Right renal pelvis (tissue), 4 donors: ENCODE measurements around the gene CHD6. TPM values are rescaled to one million over a fixed set of nuclear protein-coding genes. Genes with fewer than 3 reads are reported as not detected.

Experiments used
- DNase-seq, 4 donors: peaks; one replicate each; pipeline ENCODE4 v3.0.0-alpha.2; 2013; ENCODE audit warnings: low read depth in 4 of 4, low spot score in 3 of 4, missing footprints in 1 of 4
- polyA plus RNA-seq, 4 donors: library from polyadenylated mRNA; unstranded; fragments of 120-200 nt; gene quantifications; one replicate each; pipeline ENCODE4 v1.2.1, GENCODE V29; 2013; ENCODE audit not compliant: insufficient read length in 4 of 4

The CHD6 gene, protein sequence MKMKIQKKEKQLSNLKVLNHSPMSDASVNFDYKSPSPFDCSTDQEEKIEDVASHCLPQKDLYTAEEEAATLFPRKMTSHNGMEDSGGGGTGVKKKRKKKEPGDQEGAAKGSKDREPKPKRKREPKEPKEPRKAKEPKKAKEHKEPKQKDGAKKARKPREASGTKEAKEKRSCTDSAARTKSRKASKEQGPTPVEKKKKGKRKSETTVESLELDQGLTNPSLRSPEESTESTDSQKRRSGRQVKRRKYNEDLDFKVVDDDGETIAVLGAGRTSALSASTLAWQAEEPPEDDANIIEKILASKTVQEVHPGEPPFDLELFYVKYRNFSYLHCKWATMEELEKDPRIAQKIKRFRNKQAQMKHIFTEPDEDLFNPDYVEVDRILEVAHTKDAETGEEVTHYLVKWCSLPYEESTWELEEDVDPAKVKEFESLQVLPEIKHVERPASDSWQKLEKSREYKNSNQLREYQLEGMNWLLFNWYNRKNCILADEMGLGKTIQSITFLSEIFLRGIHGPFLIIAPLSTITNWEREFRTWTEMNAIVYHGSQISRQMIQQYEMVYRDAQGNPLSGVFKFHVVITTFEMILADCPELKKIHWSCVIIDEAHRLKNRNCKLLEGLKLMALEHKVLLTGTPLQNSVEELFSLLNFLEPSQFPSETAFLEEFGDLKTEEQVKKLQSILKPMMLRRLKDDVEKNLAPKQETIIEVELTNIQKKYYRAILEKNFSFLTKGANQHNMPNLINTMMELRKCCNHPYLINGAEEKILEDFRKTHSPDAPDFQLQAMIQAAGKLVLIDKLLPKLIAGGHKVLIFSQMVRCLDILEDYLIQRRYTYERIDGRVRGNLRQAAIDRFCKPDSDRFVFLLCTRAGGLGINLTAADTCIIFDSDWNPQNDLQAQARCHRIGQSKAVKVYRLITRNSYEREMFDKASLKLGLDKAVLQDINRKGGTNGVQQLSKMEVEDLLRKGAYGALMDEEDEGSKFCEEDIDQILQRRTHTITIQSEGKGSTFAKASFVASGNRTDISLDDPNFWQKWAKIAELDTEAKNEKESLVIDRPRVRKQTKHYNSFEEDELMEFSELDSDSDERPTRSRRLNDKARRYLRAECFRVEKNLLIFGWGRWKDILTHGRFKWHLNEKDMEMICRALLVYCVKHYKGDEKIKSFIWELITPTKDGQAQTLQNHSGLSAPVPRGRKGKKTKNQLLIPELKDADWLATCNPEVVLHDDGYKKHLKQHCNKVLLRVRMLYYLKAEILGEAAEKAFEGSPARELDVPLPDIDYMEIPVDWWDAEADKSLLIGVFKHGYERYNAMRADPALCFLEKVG (N-terminal part only)
- polyA plus RNA-seq, result 10 to 100 TPM; 42.6 to 52.0 (median 47.1) TPM

DNA sequence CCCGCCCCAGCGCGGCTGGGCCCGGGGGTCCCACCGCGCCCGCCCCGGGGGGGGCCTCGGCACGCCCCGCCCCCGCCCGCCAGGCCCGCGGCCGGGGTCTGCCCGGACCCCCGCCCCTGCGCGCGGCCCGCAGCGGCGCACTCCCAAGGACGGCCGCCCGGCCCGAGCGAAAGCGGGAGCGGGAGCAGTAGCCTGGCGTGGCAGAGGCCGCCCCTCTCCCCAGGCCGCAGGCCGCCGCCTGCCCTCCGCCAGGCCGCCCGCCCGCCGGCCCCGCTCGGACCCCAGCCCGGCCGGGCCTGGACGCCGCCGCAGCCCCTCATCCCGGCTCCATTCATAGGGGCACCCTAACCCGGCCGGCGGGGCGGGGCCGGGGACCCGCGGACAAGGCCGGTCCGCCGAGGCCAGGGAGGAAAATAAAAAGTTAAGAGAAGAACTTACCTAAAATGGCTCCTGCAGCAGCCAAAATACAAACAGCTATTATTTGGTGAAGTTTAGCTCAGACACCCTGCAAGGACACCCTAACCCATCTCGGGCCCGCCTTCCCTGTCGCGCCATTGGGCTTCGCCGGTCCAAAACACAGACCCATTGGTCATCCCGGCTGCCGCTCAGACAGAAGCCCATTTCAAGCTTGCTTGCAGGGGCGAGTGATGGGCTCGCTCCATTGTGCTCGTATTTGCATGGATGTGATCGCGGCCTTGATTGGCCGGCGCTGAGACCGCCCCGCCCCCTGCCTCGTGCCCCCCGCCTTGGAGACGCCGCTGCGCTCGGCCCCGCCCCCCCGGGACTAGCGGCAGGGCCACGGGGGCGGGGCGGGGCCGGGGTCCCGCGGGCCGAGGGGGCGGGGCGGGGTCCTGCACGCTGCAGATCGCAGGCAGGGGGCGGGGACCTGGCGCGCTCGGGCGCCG is at the start of gene CHD6:
TSS of gene CHD6 (minus strand) at position 476 of the 905 bp plus-strand sequence. CDS start 67,040 bp downstream, outside the sequence.
- peak; percentile 97 to 99 (median 98) for DNase-seq

DNA sequence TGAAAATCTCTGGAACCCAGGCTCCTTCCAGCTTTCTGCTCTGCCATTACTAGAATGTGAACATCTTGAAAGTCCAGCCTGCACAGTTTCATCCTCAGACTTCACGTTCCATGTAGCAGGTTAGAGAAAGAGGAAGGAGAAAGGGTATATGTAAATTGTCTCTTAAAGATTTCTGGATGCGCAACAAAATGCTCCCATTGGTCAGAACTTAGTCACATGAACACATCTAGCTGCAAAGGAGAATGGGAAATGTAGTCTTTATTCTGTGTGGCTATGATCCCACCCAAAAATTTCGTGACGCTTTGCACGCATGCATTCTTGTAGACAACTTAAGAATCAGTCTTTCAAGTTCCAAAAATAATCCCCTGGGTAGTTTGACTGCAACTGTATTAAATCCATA is 46.4 kb upstream of the CHD6 start:
- DNase-seq, result no peak

DNA sequence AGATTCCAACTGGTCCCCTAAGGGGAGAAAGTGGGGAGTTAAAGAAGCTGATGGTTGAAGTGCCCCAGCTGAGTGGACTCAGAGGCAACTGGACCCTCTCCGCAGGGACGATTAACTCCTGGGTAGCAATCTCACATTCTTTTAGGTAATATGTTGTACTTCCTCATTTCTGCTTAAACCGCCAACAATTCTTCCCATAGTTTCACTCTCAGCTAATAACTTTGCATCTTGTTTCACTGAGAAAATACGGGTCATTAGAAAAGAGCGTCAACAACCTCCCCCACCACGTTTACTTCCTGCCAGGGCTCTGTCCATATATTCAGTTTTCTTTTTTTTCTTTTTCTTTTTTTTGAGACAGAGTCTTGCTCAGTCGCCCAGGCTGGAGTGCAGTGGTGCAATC is 39.5 kb upstream of the CHD6 start:
- no peak for DNase-seq

DNA sequence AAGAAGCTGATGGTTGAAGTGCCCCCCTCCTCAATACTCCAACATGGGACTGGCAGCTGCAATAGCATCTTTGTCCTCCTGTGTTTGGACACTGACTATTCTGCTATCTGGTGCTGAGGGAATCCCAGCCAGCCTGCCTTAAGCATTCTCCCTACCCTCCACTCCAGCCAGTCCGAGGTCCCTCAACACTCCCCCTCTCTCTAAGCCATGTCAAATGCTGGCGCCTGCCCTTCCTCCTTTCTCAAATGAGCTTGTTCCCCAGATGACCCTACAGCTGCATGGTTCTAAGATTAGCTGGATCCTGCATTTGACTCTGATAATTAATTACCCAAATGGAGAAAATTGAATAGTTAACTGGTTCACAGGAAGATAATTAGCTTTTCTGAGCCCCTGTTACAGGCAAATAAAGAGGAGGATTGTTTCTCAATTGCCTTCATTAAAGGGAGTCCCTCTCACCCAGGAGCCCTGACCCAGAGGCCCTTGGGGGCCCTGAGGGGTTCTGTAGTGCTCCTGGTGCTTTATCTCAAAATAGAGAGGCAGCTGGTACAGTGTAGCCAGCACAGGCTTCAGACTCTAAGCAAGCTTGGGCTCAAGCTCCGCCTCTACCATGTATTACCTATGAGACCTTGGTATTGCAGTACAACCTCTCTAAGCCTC is 37.9 kb upstream of the CHD6 start:
- DNase-seq, result no peak

DNA sequence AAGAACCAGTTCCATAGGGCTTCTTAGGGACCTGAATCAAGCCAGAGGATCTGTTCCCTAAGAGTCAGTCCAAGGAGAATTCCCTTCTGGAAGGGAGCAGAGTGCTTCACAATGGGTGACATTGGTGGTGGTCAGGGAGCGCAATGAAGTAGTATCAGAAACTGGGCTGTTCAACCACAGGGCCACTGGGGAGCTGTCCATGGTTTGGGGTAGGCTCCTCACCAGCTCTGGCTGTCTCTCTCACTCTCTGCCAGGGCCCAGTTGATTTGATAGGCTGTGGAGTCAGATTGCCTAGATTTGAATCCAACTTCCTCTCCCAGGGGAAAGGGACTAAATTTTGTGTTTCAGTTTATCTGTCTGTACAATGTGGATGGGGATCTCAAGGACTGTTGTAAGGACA is 36.7 kb upstream of the CHD6 start:
- peak in 3 of 4 donors; percentile 21 to 28 (median 22) for DNase-seq

DNA sequence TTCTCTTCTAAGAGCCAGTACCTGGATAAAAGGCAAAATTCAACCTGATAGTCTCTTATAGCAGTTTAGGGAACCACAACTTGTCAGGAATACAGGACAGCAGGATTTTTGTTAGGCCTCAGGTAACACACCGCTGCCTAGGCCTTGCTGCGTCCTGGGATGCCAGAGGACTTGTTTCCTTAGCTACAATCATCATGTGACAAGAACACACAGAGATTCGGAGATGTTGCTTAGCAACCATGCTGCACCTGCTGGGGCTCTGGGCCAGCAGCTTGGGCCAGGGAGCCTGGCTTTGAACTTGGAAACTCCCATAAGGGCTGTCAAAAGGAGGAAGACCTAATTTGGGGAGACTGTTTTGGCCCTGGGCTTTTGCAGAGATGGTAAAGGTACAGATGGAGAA is 36.1 kb upstream of the CHD6 start:
- DNase-seq, result no peak

DNA sequence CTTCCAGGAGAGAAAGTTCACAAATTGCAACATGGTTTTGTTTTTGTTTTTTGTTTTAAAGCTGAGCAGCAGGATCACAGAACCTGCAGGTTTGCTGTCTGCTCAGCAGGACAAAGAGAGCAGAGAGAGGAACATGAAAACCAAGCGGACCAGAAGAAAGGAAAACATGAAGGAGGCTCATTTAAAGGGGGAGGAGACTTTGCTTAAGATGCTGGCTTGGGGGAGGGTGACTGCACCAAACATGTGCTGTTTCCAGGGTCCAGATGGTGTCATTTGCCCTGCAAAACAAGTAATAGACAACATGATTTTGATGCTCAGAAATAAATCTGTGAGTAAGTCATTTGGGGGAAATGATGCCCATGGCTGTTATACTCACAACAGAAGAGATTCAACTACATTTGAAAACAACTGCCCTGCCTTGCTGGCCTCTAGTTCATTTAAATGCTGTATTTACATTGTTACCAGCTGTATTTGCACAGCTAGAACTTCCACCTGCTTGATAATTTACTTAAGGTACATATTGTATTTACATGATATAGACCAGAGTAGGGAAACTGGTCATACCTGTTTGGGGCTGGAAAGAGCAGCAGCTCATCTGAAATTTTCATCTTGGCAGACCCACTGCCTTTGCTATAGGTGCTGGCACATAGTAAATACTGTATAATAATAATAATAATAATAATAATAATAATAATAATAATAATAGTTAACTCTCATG is 32.2 kb upstream of the CHD6 start:
- no peak for DNase-seq

DNA sequence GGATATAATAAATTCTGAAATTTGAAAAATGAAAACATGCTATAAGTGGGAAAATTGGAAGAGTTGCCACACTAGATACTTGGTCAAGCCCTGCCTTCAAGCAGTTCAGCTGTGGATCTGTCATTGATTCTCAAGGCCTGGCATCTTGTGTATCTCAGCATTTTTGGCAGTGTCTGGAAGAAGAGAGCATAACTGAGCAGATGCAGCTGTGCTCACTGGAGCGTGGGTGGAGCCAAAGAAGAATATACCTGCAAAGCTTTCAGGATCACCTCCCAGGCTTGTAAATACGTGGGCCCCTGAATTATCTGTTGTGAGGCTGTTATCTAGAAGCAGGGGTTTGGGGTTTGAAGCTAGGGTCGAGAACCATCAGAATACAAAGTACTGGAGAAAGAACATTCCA is 31.3 kb upstream of the CHD6 start:
- DNase-seq, result no peak

DNA sequence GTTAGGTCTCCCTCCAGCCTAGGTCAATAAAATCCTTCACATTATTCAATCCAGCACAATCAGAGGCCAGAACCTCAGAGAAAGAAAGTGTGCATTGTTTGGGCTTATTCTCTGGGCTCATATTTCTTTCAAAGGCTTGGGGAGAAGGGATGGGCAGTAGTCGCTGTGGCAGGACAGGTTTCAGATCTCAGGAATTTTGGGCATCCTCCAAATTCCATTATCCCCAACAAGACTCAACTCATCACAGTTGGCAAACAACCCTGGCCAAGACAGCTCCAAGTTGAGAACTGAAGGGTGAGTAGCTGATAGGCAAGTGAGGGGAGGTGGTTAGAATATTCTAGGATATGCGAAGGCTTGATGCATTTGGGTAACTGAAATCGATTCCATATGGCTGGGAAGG is 27.2 kb upstream of the CHD6 start:
- DNase-seq, result no peak

DNA sequence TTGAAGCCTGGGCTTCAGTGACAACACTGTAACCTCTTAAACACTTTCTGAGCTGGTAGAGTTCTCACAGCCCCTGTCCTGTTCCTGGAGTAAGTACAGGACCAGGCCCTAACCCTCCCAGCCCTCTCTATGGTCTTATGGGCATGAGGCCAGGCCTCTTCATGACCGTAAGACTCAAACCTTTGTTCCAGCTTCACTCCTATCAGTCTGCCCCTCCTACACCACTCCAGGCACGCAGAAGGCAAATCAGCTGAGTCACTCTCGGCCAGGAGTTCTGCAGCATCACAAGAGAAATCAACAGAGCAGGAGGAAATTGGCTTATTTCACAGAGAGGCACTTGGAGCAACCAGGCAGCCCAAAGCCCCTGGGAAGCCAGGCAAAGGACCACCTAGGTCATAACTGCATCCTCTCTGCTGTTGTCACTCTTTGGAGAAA is 25.3 kb upstream of the CHD6 start:
- no peak for DNase-seq

DNA sequence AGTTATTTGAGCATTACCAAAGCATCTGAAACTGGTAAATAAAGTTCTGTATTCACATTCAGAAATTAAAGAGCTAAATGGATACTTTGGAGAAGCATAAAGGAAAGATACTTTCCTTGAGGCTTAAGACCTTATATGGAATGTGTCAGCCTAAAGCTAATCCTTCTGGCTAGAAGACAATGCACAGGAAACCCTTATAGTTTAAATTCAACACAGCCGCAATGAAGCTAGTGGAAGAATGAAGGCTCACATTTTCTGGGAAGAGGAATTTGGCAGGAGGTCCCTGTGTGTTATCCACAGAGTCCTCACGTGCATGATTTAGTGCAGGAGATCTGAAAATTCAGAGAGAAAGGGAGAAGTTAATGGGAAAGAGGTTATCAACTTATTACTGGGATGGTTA is 21.5 kb upstream of the CHD6 start:
- no peak for DNase-seq

DNA sequence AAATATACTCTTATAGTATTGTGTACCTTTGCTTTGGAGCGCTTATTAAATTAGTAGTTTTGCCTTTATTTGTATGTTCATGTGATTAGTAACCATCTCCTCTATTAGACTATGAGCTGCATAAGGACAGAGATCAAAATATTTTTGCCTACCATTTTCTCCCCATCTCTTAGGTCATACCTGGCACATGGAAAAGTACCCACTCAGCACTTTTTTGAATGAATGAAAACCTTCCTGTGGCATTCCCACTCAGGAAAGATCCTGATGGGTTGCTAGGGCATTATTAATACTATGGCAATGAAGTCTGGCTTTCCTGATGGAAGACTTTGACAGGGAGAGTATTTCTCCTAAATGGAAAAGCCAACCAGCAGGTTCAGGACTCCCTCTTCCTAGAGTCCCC is 20.3 kb upstream of the CHD6 start:
- no peak for DNase-seq

DNA sequence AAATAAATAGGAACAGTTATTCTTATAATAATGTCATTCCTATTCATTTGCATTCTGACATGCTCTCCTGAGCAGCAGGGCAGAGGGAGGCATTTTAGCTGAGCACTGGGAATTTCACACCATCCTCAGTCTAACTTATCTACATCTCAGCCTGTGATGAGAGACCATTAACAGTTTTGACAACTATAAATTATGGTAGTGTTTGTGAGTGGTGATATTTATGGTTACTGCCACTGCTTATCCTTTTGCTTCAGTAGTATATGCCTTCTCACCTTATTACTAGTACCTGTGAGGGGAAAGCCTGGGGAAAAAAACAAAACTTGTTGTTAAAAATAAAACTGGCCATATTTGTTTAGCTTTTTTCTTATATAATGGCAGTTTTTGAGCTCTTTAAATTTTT is 17.0 kb upstream of the CHD6 start:
- DNase-seq, result no peak

DNA sequence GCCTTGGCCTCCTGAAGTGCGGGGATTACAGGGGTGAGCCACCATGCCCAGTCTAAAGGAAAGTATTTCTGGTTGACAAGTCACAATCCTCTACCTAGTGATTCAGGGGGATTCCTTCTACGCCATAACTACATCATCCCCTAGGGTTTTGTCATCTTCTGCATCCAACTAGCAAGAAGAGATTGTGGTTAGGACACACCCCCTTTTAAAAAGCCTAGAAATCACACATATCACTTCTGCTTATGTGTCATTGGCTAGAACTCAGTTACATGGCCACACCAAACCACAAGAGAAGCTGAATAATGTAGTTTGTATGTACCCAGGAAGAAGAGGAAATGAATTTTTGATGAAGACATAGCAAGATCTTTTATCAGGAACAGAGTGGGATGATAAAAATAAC is 14.7 kb upstream of the CHD6 start:
- no peak for DNase-seq

DNA sequence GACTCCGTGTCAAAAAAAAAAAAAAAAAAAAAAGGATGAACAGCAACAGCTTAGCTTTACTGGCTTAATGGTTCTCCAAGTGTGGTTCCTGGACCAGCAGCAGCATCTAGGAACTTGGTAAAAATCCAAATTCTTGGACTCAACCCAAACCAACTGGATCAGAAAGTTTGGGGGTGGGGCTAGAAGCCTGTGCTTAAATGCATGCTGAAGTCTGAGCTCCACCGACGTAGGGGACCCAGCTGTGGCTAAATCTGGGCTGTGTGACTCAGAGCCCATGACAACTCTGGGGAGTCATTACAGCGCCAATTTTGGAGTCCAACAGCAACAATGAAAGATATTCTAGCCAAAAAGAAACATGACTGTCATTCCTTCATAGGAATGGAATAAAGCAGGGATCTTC is 13.6 kb upstream of the CHD6 start:
- DNase-seq, result no peak

DNA sequence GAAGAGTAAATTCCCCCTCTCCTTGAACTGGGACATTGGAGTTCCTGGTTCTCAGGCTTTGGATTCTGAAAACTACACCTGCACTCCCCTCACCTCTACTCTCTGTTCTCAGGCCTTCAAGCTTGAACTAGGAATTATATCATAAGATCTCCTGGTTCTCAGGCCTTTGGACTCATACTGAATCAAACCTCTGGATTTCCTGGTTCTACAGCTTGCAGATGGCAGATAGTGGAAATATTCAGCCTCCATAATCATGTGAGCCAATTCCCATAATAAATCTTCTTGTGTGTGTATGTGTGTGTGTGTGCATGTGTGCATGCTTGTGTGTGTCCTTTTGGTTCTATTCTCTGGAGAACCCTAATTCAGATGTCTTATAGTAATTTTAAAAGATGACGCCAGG is 12.7 kb upstream of the CHD6 start:
- no peak for DNase-seq

DNA sequence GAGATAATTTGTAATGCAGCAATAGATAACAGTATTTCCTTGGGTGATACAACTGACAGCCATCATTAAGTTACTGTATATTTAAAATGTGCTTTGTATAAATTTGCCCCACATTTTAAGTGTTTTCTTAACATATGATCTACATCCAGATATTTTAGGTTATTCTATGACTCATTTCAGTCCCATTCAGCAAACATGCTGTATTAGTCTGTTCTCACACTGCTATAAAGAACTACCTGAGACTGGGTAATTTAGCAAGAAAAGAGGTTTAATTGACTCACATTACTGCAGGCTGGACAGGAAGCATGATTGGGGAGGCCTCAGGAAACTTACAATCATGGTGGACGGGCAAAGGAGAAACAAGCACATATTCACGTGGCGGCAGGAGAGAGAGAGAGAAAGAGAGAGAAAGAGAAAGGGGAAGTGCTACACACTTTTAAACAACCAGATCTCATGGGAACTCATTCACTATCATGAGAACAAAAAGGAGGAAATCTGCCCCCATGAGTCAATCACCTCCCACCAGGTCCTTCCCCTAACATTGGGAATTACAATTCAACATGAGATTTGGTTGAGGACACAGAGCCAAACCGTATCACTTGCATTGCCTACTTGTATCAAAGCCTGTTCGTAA is 9.6 kb upstream of the CHD6 start:
- DNase-seq, result no peak

DNA sequence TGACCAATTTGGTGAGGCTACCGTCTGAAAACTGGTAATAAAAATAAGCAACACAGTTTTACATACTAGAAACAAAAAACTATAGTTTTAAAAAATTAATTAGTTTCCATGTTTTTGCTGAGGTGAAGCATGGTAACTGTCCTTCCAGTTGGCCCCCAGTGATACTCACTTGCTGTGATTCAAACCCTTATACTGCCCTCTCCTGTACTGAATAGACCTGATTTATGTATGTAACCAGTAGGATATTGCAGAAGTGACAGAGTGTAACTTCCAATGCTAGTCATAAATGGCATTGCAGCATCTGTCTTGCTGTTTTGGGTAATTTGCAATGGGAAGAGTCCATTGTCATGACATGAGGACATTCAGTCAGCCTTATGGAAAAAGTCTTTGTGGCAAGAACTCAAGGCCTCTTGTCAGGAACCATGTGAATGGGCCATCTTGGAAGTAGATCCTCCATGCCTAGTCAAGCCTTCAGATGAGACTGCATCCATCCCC is 8.9 kb upstream of the CHD6 start:
- DNase-seq, result no peak
